Measurements from ENCODE around the gene RNF213. TPM values are rescaled to one million over a fixed set of nuclear protein-coding genes. Genes with fewer than 3 reads are reported as not detected.
"Not testable (repeated sequence)": the region's sequence is repeated elsewhere in the genome, so short reads cannot be mapped to it uniquely, and the experiment has no call there.

RNF213 gene
- total and polyA plus RNA-seq, 8 donors: 21.9 to 94.7 (median 37.8) TPM

DNA sequence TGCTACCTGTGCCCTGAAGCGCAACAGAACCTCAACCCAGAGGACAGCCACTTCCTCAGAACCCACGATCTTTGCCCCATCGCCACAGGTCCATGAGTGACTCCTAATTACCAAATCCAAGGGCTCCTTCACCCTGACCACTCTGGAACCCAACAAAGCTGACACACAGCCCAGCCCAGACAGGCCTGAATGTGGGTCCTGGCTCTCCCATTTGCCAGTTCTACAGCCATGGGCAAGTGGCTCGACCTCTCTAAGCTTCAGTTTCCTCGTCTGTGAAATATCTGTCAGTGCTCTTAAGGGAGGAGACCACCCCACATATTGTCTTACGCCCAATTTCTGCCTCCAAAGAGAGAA, 136.4 kb downstream of the RNF213 start:
- no peaks in the 10 kb centered on the region for H3K4me1 ChIP-seq
- no peak overlapping the region for H3K27ac ChIP-seq
- no peak for ATAC-seq
- intact Hi-C loops (cut with DNase I): no loop called here
- 90 to 92% methylated on average over 6 of the region's 6 CpGs for WGBS, 2 donors
- H3K36me3 ChIP-seq: no peaks in the 10 kb centered on the region
- no peak overlapping the region for H3K4me3 ChIP-seq
- no peak for DNase-seq
- H3K9me3 ChIP-seq: no peaks in the 10 kb centered on the region
- TF ChIP-seq, protein P1, sequence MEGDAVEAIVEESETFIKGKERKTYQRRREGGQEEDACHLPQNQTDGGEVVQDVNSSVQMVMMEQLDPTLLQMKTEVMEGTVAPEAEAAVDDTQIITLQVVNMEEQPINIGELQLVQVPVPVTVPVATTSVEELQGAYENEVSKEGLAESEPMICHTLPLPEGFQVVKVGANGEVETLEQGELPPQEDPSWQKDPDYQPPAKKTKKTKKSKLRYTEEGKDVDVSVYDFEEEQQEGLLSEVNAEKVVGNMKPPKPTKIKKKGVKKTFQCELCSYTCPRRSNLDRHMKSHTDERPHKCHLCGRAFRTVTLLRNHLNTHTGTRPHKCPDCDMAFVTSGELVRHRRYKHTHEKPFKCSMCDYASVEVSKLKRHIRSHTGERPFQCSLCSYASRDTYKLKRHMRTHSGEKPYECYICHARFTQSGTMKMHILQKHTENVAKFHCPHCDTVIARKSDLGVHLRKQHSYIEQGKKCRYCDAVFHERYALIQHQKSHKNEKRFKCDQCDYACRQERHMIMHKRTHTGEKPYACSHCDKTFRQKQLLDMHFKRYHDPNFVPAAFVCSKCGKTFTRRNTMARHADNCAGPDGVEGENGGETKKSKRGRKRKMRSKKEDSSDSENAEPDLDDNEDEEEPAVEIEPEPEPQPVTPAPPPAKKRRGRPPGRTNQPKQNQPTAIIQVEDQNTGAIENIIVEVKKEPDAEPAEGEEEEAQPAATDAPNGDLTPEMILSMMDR (IDR thresholded peaks at IDR 0.05): no peak
- FAIRE-seq: no peak
- H3K27me3 ChIP-seq: no peaks in the 10 kb centered on the region

DNA sequence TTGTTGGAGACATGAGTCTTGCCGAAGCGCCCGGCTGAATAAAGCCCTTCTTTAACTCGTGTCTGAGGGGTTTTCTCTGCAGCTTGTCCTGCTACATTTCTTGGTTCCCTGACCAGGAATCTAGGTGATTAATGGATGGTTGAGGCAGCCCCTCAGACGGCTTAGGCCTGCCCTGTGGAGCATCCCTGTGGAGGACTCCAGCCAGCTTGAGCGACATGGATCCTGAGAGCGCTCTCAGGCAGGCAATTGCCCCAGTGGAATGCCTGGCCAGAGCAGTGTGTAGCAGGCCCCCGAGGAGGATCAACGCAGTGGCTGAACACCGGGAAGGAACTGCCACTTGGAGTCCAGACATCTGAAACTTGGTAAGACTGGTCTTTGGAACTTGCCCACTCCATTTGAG, 137.0 kb downstream of the RNF213 start:
- no peak for DNase-seq
- TF ChIP-seq, protein P1 (IDR thresholded peaks at IDR 0.05): no peak
- Histone ChIP-seq H3K4me3 (no peak overlapping the region), H3K36me3 (no peaks in the 10 kb centered on the region), H3K4me1 (no peaks in the 10 kb centered on the region), H3K9me3 (no peaks in the 10 kb centered on the region), H3K27me3 (no peaks in the 10 kb centered on the region), H3K27ac (no peak overlapping the region)
- 84 to 86% methylated on average over 10 of the region's 10 CpGs for WGBS, 2 donors
- ATAC-seq: no peak
- no peak for FAIRE-seq
- intact Hi-C loops (cut with DNase I): no loop called here

DNA sequence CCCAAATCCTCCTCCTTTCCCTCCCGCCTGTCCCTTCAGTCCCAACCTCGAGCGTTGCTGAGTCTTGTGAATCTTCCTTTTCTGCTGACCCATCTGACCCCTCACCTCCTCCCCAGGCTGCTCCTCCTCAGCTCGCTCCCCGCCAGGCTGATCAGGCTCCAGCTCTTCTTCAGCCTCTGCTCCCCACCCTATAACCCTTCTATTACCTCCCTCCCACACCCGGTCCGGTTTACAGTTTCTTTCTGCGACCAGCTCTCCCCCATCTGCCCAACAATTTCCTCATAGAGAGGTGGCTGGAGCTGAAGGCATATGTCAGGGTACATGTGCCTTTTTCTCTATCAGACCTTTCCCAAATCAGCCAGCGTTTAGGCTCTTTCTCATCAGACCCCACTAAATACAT, 140.4 kb downstream of the RNF213 start:
- 83 to 91% methylated on average over 9 of the region's 9 CpGs for WGBS, 2 donors
- H3K9me3 ChIP-seq; ATAC-seq; H3K27ac ChIP-seq; H3K36me3 ChIP-seq; H3K4me1 ChIP-seq; H3K27me3 ChIP-seq; intact Hi-C loops (cut with DNase I); H3K4me3 ChIP-seq; FAIRE-seq; DNase-seq: not testable (repeated sequence)

DNA sequence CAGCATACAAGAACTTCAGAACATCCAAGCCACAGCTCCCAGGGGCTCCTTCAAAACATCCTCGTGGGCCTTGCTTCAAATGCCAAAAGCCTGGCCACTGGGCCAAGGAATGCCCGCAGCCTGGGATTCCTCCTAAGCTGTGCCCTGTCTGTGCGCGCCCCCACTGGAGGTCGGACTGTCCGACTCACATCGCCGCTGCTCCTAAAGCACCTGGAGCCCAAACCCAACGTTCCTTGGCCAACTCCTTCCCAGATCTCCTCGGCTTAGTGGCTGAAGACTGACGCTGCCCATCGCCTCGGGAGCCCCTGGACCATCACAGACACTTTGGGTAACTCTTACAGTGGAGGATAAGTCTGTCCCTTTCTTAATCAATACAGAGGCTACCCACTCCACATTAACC, 141.4 kb downstream of the RNF213 start:
- not testable (repeated sequence) for H3K4me3 ChIP-seq, FAIRE-seq, DNase-seq

DNA sequence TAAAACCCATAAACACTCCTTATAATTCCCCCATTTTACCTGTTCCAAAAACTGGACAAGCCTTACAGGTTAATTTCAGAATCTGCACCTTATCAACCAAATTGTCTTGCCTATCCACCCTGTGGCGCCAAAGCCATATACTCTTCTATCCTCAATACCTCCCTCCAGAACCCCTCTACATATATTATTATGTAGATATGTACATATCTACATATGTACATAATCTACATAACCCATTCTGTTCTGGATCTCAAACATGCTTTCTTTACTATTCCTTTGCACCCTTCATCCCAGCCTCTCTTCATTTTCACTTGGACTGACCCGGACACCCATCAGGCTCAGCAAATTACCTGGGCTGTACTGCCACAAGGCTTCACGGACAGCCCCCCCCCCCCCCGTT, 142.3 kb downstream of the RNF213 start:
- no peak overlapping the region for H3K4me3 ChIP-seq
- FAIRE-seq (no peak), ATAC-seq (no peak), DNase-seq (no peak)
- no peaks in the 10 kb centered on the region for H3K9me3 ChIP-seq
- H3K27me3 ChIP-seq: no peaks in the 10 kb centered on the region
- no peaks in the 10 kb centered on the region for H3K4me1 ChIP-seq
- TF ChIP-seq, protein P1 (IDR thresholded peaks at IDR 0.05): no peak
- intact Hi-C loops (cut with DNase I): no loop called here
- H3K36me3 ChIP-seq: no peaks in the 10 kb centered on the region
- H3K27ac ChIP-seq: no peak overlapping the region
- 93 to 94% methylated on average over 4 of the region's 4 CpGs for WGBS, 2 donors

More for the DNA sequence above, 141.4 kb downstream of the RNF213 start:
- H3K9me3 ChIP-seq; ATAC-seq; H3K4me1 ChIP-seq; H3K27me3 ChIP-seq; H3K36me3 ChIP-seq; intact Hi-C loops (cut with DNase I); H3K27ac ChIP-seq: not testable (repeated sequence)
- WGBS, 2 donors: 89 to 91% methylated on average over 13 of the region's 13 CpGs

DNA sequence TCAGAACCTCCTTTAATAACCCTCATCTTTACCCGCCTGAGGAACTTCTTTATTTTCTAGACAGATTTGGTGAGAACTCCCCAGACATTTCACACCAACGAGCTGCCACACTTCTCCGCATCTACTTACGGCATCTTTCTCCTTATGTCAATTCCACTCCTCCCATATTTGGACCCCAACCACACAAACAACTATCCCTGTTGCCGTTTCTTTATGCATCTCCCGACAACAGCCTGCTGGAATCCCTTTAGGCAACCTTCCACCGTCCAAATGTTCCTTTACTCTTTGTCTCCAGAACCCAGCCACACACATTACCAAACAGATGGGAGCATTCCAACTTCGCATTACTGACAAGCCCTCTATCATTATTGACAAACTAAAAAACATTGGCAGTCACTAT, 145.5 kb downstream of the RNF213 start:
- Histone ChIP-seq H3K36me3 (no peaks in the 10 kb centered on the region), H3K27me3 (no peaks in the 10 kb centered on the region), H3K27ac (no peak overlapping the region), H3K4me1 (peaks cover 0 to 11% (median 0%) of the 10 kb centered on the region in 3 donors), H3K4me3 (no peak overlapping the region), H3K9me3 (no peaks in the 10 kb centered on the region)
- 89 to 91% methylated on average over 8 of the region's 8 CpGs for WGBS, 2 donors
- TF ChIP-seq, protein P1 (IDR thresholded peaks at IDR 0.05): no peak
- DNase-seq (no peak), FAIRE-seq (no peak), ATAC-seq (no peak)
- intact Hi-C loops (cut with DNase I): no loop called here

DNA sequence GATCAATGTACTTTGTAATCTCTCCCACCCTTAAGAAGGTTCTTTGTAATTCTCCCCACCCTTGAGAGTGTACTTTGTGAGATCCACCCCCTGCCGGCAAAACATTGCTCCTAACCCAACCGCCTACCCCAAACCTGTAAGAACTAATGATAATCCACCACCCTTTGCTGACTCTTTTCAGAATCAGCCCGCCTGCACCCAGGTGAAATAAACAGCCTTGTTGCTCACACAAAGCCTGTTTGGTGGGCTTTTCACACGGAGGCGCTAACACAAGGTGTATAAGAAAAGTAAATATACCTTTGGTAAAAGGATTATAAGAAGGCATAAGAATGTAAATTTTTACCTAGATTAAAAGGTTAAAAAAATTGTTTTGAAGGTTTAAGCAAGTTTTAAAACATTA, 147.3 kb downstream of the RNF213 start:
- H3K36me3 ChIP-seq; H3K9me3 ChIP-seq; intact Hi-C loops (cut with DNase I); H3K4me3 ChIP-seq; H3K27ac ChIP-seq; FAIRE-seq; H3K27me3 ChIP-seq; DNase-seq: not testable (repeated sequence)
- 23 to 58% methylated on average over 5 of the region's 5 CpGs for WGBS, 2 donors
- ATAC-seq: peak in 2 of 4 donors; percentile 41 to 58
- H3K4me1 ChIP-seq: peaks cover 0 to 11% (median 0%) of the 10 kb centered on the region in 3 donors
